ENCODE results near the gene SLCO1A2. TPM values are rescaled to one million over a fixed set of nuclear protein-coding genes. Genes with fewer than 3 reads are reported as not detected.

The SLCO1A2 gene
- total and polyA plus RNA-seq, 2 of the 4 experiments (the other 2 are of a cell fraction) = not detected

- TF ChIP-seq POLR2A (IDR thresholded peaks at IDR 0.05; ENCODE audit: low read depth, low read length) (no peak), CTCF (conservative IDR thresholded peaks at IDR 0.05; ENCODE audit: low read depth, low read length) (no peak), BHLHE40 (IDR thresholded peaks at IDR 0.05; ENCODE audit: low read depth, low read length) (no peak), NFE2L2 (IDR thresholded peaks at IDR 0.05; ENCODE audit: low read depth, low read length) (no peak), CHD1 (IDR thresholded peaks at IDR 0.05; ENCODE audit: low read depth, low read length) (no peak)
- ChIA-PET POLR2A (ENCODE audit: unreplicated experiment) (no interaction called here), CTCF (no interaction called here)
- Histone ChIP-seq H4K91ac (ENCODE audit: insufficient read depth, low read depth, low read length) (no peak within 1 kb of the TSS), H3K9me3 (ENCODE audit: control insufficient read depth, insufficient read depth, low read length) (no peaks in the 10 kb centered on the region), H3K27ac (ENCODE audit: insufficient read depth, low read length) (no peak within 1 kb of the TSS), H4K5ac (ENCODE audit: low read depth, low read length) (no peak within 1 kb of the TSS), H2BK120ac (ENCODE audit: low read depth, low read length) (no peak within 1 kb of the TSS), H3K27me3 (ENCODE audit: control insufficient read depth, insufficient read depth, low read length) (no peaks in the 10 kb centered on the region), H3K14ac (replicated peaks; ENCODE audit: low read depth, low read length) (no peak within 1 kb of the TSS), H3K4me3 (ENCODE audit: insufficient read depth, low read depth, low read length) (no peak within 1 kb of the TSS), H3K4me1 (ENCODE audit: control insufficient read depth, insufficient read depth, low read length) (no peaks in the 10 kb centered on the region), H2AK9ac (replicated peaks; ENCODE audit: low read depth, low read length, poor library complexity) (no peak within 1 kb of the TSS), H4K8ac (ENCODE audit: low read depth in 2 of 2, low read length in 2 of 2) (no peak within 1 kb of the TSS), H3K56ac (ENCODE audit: extremely low read depth, insufficient read depth, low read length) (no peak within 1 kb of the TSS), H3K9ac (ENCODE audit: low read depth, low read length) (no peak within 1 kb of the TSS), H2BK15ac (ENCODE audit: low read depth, low read length) (no peak within 1 kb of the TSS), H3K18ac (ENCODE audit: low read depth, low read length) (no peak within 1 kb of the TSS), H3K23ac (ENCODE audit: low read depth, low read length) (no peak within 1 kb of the TSS), H4K20me1 (ENCODE audit: insufficient read depth, low read length) (no peaks in the 10 kb centered on the region), H2AK5ac (ENCODE audit: low read depth, low read length) (no peak within 1 kb of the TSS), H3K4ac (ENCODE audit: low read depth, low read length) (no peak within 1 kb of the TSS), H2BK5ac (ENCODE audit: low read depth, low read length, poor library complexity, severe bottlenecking) (no peak within 1 kb of the TSS), H2AFZ (replicated peaks; ENCODE audit: low read length, poor library complexity) (no peak within 1 kb of the TSS), H3K4me2 (ENCODE audit: low read depth, low read length) (no peak within 1 kb of the TSS), H3K79me1 (ENCODE audit: low read depth in 1 of 2, low read length in 2 of 2) (no peaks in the 10 kb centered on the region), H3K9me1 (ENCODE audit: insufficient read depth, low read length) (no peaks in the 10 kb centered on the region), H3K36me3 (ENCODE audit: control insufficient read depth, insufficient read depth, low read length) (no peaks in the 10 kb centered on the region), H2BK20ac (ENCODE audit: low read depth, low read length) (no peak within 1 kb of the TSS)
- intact Hi-C loops (cut with micrococcal nuclease) (no loop called here), dilution Hi-C loops (cut with HindIII; ENCODE audit: low sequenced_read_pairs, unreplicated experiment) (no loop called here), in situ Hi-C loops (cut with MboI; ENCODE audit: low sequenced_read_pairs) (no loop called here)
- ATAC-seq (ENCODE audit: low read depth) (no peak), DNase-seq (no peak)
- no TSS peak for BruUV-seq (replicated peaks)
- WGBS, 2 experiments (ENCODE audit: extremely low coverage in 2 of 2, insufficient read length in 1 of 2) = no CpG with 5 or more reads among the region's 2 CpGs
These were observed 37.9 kb upstream of the SLCO1A2 start, which contains the start of gene IAPP for GRCh38 chr12:21372602-21373001. IAPP (plus strand) TSS chr12:21372902; CDS start chr12:21373352, 450 bp downstream.
